HepG2 (cell line): ENCODE measurements around the gene IGFBP6. TPM values are rescaled to one million over a fixed set of nuclear protein-coding genes. Genes with fewer than 3 reads are reported as not detected.
A peak's percentile ranks its signal among the peaks of the same experiment; 100 is the strongest.

Experiments used
- ARHGAP35 ChIP-seq: sonication (generic); formaldehyde crosslinking; IDR thresholded peaks from 2 replicates; pipeline ENCODE4 v1.9.0; 2022; ENCODE audit warnings: mild to moderate bottlenecking, inconsistent platforms, moderate library complexity, missing genetic modification reagents, borderline replicate concordance
- CAMTA2 ChIP-seq: sonication (generic); formaldehyde crosslinking; IDR thresholded peaks from 2 replicates; pipeline ENCODE4 v1.4.0; 2020; ENCODE audit warnings: mild to moderate bottlenecking, missing genetic modification reagents, borderline replicate concordance
- DMAP1 ChIP-seq: IDR thresholded peaks from 2 replicates; pipeline ENCODE4 v1.6.1; 2016
- GTF3A ChIP-seq: sonication (generic); formaldehyde crosslinking; conservative IDR thresholded peaks from 2 replicates; pipeline ENCODE4 v1.4.0; 2020; ENCODE audit warnings: mild to moderate bottlenecking, missing genetic modification reagents
- JARID2 ChIP-seq: sonication (generic); formaldehyde crosslinking; IDR thresholded peaks from 2 replicates; pipeline ENCODE4 v1.8.1; 2023; ENCODE audit warnings: missing genetic modification reagents, inconsistent platforms; ENCODE audit not compliant: insufficient replicate concordance
- NFKB2 ChIP-seq: sonication (generic); formaldehyde crosslinking; IDR thresholded peaks from 2 replicates; pipeline ENCODE4 v1.4.0; 2020; ENCODE audit warnings: missing genetic modification reagents, borderline replicate concordance
- PCBP1 ChIP-seq: fragments of 200-400 bp; formaldehyde crosslinking; IDR thresholded peaks from 2 replicates; pipeline ENCODE4 v1.6.1; 2017; ENCODE audit warnings: mild to moderate bottlenecking, low read depth, low read length, borderline replicate concordance
- POGZ ChIP-seq: sonication (generic); formaldehyde crosslinking; IDR thresholded peaks from 2 replicates; pipeline ENCODE4 v1.4.0; 2020; ENCODE audit warnings: mild to moderate bottlenecking, missing genetic modification reagents
- RORA ChIP-seq: sonication (generic); formaldehyde crosslinking; IDR thresholded peaks from 2 replicates; pipeline ENCODE4 v1.5.0; 2020; ENCODE audit warnings: mild to moderate bottlenecking, missing genetic modification reagents, moderate library complexity
- SSRP1 ChIP-seq: IDR thresholded peaks from 2 replicates; pipeline ENCODE4 v1.6.1; 2016; ENCODE audit warnings: control low read depth
- ZNF572 ChIP-seq: sonication (generic); formaldehyde crosslinking; IDR thresholded peaks from 2 replicates; pipeline ENCODE4 v1.5.1; 2020; ENCODE audit warnings: mild to moderate bottlenecking, missing genetic modification reagents
- ZZZ3 ChIP-seq: sonication (generic); formaldehyde crosslinking; IDR thresholded peaks from 2 replicates; pipeline ENCODE4 v1.4.0; 2020; ENCODE audit warnings: missing genetic modification reagents, mild to moderate bottlenecking, borderline replicate concordance
- polyA plus RNA-seq, 8 experiments: library from polyadenylated mRNA; depleted of rRNA in 3 of 8; stranded (reverse) in 7 of 8; unstranded in 1 of 8; fragments of >200 nt; fragmentation: Illumina TruSeq in 4 of 8; extraction: Trizol in 4 of 8; gene quantifications; 2 replicates each; pipeline versions ENCODE4 v1.2.1 to v1.2.3, GENCODE V29; 2011 to 2016; ENCODE audit warnings: low read depth in 4 of 8, missing spikeins in 1 of 8, mixed read lengths in 1 of 8; ENCODE audit not compliant: insufficient read depth in 1 of 8
- total RNA-seq, 5 experiments: library from RNA; depleted of rRNA; stranded (reverse); fragments of >200 nt; fragmentation: Illumina TruSeq; extraction: Trizol; gene quantifications; 2 replicates each; pipeline ENCODE4 v1.2.3, GENCODE V29; 2016; ENCODE audit warnings: low read depth in 1 of 5
- TF ChIP-seq, protein P1 (sequence below): conservative IDR thresholded peaks from 2 replicates; pipeline ENCODE4 v1.6.1; 2018; ENCODE audit warnings: missing genetic modification reagents
- TF ChIP-seq, protein P2 (sequence below): IDR thresholded peaks from 2 replicates; pipeline ENCODE4 v1.4.0; 2020; ENCODE audit warnings: mild to moderate bottlenecking, missing genetic modification reagents
- TF ChIP-seq, protein P3 (sequence below): sonication (generic); formaldehyde crosslinking; IDR thresholded peaks from 2 replicates; pipeline ENCODE4 v1.5.0; 2020; ENCODE audit warnings: missing genetic modification reagents
- TF ChIP-seq, protein P4 (sequence below): sonication (generic); formaldehyde crosslinking; IDR thresholded peaks from 2 replicates; pipeline ENCODE4 v1.5.0; 2020; ENCODE audit warnings: missing genetic modification reagents
- TF ChIP-seq, protein P5 (sequence below), 2 experiments: sonication (generic) in 1 of 2; formaldehyde crosslinking in 1 of 2; IDR thresholded peaks; 2 replicates each; pipeline versions ENCODE4 v1.5.1 to v1.6.1; 2011 to 2020; ENCODE audit warnings: borderline replicate concordance in 1 of 2, low read depth in 1 of 2, low read length in 1 of 2, mild to moderate bottlenecking in 1 of 2, missing genetic modification reagents in 1 of 2, moderate library complexity in 1 of 2

The IGFBP6 gene
- total and polyA plus RNA-seq, 2 of the 13 experiments (the other 11 are each of a cell fraction or from before 2014, with no cell fraction given) = 3.9 to 25.2 TPM

DNA sequence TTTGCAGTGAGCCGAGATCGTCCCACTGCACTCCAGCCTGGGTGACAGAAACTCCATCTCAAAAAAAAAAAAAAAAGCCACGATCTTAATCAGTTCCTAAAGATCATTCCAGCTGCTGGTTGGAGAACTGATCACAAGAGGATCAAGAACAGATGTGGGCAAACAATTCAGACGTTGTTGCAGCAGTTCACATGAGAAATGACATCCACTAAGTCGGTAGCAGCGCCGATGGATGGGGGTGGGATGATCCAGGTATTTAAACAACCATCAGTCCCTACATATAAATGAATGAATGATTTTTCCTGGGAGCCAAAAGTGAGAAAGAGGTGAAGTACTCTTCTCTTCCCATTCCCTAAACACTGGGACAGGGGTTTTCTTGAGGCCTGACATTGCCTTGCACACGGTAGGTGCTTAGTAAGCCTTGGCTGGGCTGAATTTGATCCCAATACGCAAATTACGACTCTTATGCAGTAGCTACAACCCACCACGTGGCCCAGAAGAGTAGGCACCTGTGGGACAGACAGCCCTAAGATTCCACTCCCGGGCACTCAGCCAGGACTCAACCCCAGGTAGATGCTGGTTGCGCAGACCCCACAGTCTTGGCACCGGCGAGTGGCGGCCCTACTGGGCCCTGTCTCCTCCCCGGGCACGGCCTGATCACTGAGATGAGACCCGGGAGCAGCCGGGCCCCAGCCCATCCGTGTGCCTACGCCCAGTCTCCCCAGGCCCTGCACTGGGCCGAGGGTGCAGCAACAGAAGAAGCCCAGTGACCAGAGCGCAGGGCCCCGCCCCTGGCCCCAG, 18.8 kb upstream of the IGFBP6 start (continued):
- TF ChIP-seq, protein P1, sequence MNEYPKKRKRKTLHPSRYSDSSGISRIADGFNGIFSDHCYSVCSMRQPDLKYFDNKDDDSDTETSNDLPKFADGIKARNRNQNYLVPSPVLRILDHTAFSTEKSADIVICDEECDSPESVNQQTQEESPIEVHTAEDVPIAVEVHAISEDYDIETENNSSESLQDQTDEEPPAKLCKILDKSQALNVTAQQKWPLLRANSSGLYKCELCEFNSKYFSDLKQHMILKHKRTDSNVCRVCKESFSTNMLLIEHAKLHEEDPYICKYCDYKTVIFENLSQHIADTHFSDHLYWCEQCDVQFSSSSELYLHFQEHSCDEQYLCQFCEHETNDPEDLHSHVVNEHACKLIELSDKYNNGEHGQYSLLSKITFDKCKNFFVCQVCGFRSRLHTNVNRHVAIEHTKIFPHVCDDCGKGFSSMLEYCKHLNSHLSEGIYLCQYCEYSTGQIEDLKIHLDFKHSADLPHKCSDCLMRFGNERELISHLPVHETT (CRISPR knock-in tag) = no peak
- TF ChIP-seq ZNF572 (CRISPR knock-in tag) (peak; percentile 20; the same call in 1 of the 2 replicates), RORA (CRISPR knock-in tag) (no peak), JARID2 (CRISPR knock-in tag) (peak; percentile 13), POGZ (CRISPR knock-in tag) (peak; percentile 10; the same call in 1 of the 2 replicates), SSRP1 (no peak), ARHGAP35 (CRISPR knock-in tag) (0 out of 2 replicates have a peak, but pooled peaks have one; percentile 26), ZZZ3 (CRISPR knock-in tag) (0 out of 2 replicates have a peak, but pooled peaks have one; percentile 15), GTF3A (no peak), DMAP1 (peak; percentile 29; the same call in 1 of the 2 replicates), PCBP1 (no peak), NFKB2 (CRISPR knock-in tag) (peak; percentile 7; the same call in 1 of the 2 replicates), CAMTA2 (CRISPR knock-in tag) (peak; percentile 71; the same call in 1 of the 2 replicates)
- TF ChIP-seq, protein P2, sequence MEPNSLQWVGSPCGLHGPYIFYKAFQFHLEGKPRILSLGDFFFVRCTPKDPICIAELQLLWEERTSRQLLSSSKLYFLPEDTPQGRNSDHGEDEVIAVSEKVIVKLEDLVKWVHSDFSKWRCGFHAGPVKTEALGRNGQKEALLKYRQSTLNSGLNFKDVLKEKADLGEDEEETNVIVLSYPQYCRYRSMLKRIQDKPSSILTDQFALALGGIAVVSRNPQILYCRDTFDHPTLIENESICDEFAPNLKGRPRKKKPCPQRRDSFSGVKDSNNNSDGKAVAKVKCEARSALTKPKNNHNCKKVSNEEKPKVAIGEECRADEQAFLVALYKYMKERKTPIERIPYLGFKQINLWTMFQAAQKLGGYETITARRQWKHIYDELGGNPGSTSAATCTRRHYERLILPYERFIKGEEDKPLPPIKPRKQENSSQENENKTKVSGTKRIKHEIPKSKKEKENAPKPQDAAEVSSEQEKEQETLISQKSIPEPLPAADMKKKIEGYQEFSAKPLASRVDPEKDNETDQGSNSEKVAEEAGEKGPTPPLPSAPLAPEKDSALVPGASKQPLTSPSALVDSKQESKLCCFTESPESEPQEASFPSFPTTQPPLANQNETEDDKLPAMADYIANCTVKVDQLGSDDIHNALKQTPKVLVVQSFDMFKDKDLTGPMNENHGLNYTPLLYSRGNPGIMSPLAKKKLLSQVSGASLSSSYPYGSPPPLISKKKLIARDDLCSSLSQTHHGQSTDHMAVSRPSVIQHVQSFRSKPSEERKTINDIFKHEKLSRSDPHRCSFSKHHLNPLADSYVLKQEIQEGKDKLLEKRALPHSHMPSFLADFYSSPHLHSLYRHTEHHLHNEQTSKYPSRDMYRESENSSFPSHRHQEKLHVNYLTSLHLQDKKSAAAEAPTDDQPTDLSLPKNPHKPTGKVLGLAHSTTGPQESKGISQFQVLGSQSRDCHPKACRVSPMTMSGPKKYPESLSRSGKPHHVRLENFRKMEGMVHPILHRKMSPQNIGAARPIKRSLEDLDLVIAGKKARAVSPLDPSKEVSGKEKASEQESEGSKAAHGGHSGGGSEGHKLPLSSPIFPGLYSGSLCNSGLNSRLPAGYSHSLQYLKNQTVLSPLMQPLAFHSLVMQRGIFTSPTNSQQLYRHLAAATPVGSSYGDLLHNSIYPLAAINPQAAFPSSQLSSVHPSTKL (CRISPR knock-in tag) = peak; percentile 12; the same call in 1 of the 2 replicates
- TF ChIP-seq, protein P3, sequence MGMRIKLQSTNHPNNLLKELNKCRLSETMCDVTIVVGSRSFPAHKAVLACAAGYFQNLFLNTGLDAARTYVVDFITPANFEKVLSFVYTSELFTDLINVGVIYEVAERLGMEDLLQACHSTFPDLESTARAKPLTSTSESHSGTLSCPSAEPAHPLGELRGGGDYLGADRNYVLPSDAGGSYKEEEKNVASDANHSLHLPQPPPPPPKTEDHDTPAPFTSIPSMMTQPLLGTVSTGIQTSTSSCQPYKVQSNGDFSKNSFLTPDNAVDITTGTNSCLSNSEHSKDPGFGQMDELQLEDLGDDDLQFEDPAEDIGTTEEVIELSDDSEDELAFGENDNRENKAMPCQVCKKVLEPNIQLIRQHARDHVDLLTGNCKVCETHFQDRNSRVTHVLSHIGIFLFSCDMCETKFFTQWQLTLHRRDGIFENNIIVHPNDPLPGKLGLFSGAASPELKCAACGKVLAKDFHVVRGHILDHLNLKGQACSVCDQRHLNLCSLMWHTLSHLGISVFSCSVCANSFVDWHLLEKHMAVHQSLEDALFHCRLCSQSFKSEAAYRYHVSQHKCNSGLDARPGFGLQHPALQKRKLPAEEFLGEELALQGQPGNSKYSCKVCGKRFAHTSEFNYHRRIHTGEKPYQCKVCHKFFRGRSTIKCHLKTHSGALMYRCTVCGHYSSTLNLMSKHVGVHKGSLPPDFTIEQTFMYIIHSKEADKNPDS (CRISPR knock-in tag) = 0 out of 2 replicates have a peak, but pooled peaks have one; percentile 19
- TF ChIP-seq, protein P4, sequence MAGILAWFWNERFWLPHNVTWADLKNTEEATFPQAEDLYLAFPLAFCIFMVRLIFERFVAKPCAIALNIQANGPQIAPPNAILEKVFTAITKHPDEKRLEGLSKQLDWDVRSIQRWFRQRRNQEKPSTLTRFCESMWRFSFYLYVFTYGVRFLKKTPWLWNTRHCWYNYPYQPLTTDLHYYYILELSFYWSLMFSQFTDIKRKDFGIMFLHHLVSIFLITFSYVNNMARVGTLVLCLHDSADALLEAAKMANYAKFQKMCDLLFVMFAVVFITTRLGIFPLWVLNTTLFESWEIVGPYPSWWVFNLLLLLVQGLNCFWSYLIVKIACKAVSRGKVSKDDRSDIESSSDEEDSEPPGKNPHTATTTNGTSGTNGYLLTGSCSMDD (CRISPR knock-in tag) = no peak
- TF ChIP-seq, protein P5, sequence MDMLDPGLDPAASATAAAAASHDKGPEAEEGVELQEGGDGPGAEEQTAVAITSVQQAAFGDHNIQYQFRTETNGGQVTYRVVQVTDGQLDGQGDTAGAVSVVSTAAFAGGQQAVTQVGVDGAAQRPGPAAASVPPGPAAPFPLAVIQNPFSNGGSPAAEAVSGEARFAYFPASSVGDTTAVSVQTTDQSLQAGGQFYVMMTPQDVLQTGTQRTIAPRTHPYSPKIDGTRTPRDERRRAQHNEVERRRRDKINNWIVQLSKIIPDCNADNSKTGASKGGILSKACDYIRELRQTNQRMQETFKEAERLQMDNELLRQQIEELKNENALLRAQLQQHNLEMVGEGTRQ (IDR thresholded peaks at IDR 0.05; ENCODE audit: low read depth, low read length) = no peak
- TF ChIP-seq, protein P5 (CRISPR knock-in tag; IDR thresholded peaks at IDR 0.05; ENCODE audit: borderline replicate concordance) = peak; percentile 64; the same call in 1 of the 2 replicates
